Activated naive CD4-positive, alpha-beta T cell treated with anti-CD3 and anti-CD28 coated beads for 36 hours (primary cell): Measurements from ENCODE around the gene IQCH. TPM values are rescaled to one million over a fixed set of nuclear protein-coding genes. Genes with fewer than 3 reads are reported as not detected.
"Not testable (repeated sequence)": the region's sequence is repeated elsewhere in the genome, so short reads cannot be mapped to it uniquely, and the experiment has no call there.

Experiments
- CTCF ChIA-PET: fragments of 350-600 bp; sonication (Branson Sonifier 250); formaldehyde crosslinking; loops from one replicate; lab custom pipeline; 2021; ENCODE audit warnings: antibody characterized with exemption; lab: Charles Lee
- DNase-seq: peaks from one replicate; pipeline ENCODE4 v3.0.0-alpha.2; 2020
- H3K27ac Mint-ChIP-seq: one replicate; pipeline ENCODE4 v1.8.0; 2021; ENCODE audit warnings: mild to moderate bottlenecking, mixed read lengths
- H3K27me3 Mint-ChIP-seq: one replicate; pipeline ENCODE4 v1.8.0; 2021; ENCODE audit warnings: low read depth, mixed read lengths
- H3K36me3 Mint-ChIP-seq: one replicate; pipeline ENCODE4 v1.8.0; 2021; ENCODE audit warnings: low read depth, mixed read lengths
- H3K4me1 Mint-ChIP-seq: one replicate; pipeline ENCODE4 v1.8.0; 2021; ENCODE audit warnings: low read depth, mixed read lengths
- H3K4me3 Mint-ChIP-seq: one replicate; pipeline ENCODE4 v1.8.0; 2021; ENCODE audit warnings: mild to moderate bottlenecking, moderate library complexity, mixed read lengths
- H3K9me3 Mint-ChIP-seq: one replicate; pipeline ENCODE4 v1.8.0; 2021; ENCODE audit warnings: mixed read lengths
- intact Hi-C: fragments of 100-400 bp; cut with micrococcal nuclease; formaldehyde crosslinking; loops from one replicate; pipeline ENCODE4 v1.15.1; 2023
- total RNA-seq, 2 experiments: library from RNA; stranded (reverse); gene quantifications; one replicate each; pipeline ENCODE4 v1.2.3, GENCODE V29; 2021

The IQCH gene
- total RNA-seq, 2 experiments from 2014 or later, result 0.98 to 1.4 TPM

DNA sequence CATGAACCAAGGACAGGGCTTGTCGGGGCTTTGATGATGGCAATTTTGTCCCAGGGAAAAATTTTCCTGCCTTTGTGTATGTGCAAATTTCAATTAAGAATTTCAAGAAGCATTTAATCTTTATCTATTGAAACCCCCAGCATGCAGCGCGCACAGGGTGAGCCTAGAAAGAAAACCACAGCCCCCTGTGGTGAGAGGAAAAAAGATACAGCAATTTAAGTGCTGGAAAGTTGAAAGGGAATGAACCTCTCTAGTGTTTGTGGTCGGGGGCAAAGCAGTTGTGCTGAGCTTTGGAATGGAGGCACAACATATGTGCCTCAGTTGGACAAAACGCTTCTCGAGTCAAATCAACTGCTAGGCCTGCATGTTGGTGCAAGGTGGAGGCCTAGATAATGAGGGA, 154.6 kb downstream of the IQCH start:
- Mint-ChIP-seq H3K9me3 (no peaks in the 10 kb centered on the region), H3K4me3 (no peak overlapping the region), H3K27ac (no peak overlapping the region), H3K36me3 (no peaks in the 10 kb centered on the region), H3K27me3 (no peaks in the 10 kb centered on the region), H3K4me1 (no peaks in the 10 kb centered on the region)
- no peak for DNase-seq
- intact Hi-C loops, result no loop called here
- CTCF ChIA-PET, result interaction anchor here (0.6 kb wide), 1 partner anchor 121 kb away, joined by 3 read pairs; no protein-coding TSS in a partner anchor

DNA sequence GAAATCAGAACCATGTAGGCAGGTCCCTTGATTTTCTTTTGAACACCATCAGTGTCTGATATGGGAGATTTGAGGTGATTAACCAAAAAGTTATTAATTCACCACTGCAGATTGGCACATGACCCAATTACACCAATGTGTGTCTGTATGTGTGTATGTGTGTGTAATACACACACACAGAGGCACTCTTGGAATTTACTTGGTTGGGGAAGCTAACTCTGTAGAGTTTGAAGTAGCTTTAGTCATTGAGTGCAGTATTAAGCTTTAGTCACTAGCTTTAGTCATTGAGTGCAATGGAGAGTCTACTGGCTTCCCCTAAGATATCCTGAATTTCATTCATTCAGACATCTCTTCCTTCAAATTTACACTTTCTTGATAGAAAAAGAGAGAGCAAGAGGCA, 156.9 kb downstream of the IQCH start:
- no peaks in the 10 kb centered on the region for H3K9me3 Mint-ChIP-seq
- no peaks in the 10 kb centered on the region for H3K4me1 Mint-ChIP-seq
- intact Hi-C loops, result no loop called here
- no peak overlapping the region for H3K4me3 Mint-ChIP-seq
- no peaks in the 10 kb centered on the region for H3K36me3 Mint-ChIP-seq
- H3K27me3 Mint-ChIP-seq, result no peaks in the 10 kb centered on the region
- H3K27ac Mint-ChIP-seq, result no peak overlapping the region
- CTCF ChIA-PET, result no interaction called here
- no peak for DNase-seq

DNA sequence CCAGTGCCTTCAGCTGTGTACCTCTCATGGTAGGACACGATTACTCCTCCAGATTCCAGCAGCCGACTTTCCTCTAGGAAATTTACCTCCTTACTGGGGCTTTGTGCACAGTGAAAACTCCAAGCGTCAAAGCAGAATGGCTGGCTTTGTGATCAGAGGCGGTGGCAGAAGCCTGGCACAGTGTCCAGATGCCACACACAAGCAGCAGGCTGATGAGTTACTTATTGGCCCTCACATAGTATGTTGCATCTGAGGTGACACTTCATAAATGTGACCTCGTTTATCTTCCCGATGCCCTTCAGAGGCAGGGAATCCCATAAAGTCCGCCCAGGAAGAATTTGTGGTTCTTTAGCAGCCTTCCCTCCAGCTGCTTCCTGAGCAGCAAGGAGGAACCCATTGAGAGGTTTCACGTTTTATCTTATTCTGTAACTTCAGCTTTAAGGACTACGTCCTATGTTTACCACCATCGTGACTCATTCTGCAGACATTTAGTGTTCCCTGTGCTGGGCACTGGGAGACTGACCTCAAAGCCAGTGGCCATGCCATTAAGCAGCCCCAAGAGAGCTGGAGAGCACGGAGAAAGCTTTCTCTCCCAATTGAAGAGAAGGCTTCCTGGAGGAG, 159.3 kb downstream of the IQCH start:
- no peaks in the 10 kb centered on the region for H3K27me3 Mint-ChIP-seq
- H3K4me1 Mint-ChIP-seq, result no peaks in the 10 kb centered on the region
- no peaks in the 10 kb centered on the region for H3K36me3 Mint-ChIP-seq
- DNase-seq, result no peak
- no peak overlapping the region for H3K4me3 Mint-ChIP-seq
- intact Hi-C loops, result no loop called here
- H3K27ac Mint-ChIP-seq, result no peak overlapping the region
- CTCF ChIA-PET, result interaction anchor here (1.2 kb wide), 1 partner anchor 43 kb away, joined by 4 read pairs; no protein-coding TSS in a partner anchor
- H3K9me3 Mint-ChIP-seq, result no peaks in the 10 kb centered on the region

DNA sequence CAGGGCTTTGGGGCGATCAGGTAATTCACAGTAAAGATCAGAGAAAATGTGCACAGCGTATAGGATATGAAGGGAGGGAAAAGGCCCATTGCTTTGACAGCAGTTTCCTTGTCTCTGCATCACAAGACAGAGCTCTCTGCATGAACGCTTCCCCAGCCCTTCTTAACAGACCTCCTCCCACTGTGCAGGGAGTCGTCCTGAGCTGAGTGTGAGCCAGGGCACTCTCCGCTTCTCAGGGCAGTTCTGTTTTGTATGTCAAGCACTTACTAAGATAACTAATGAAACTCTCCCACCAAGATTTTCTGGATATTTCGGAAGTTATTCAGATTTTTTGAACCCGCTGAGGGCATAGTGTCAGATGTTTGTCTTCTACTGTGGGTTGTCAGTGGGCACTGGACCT, 160.6 kb downstream of the IQCH start:
- intact Hi-C loops, result no loop called here
- Mint-ChIP-seq H3K9me3 (no peaks in the 10 kb centered on the region), H3K4me3 (no peak overlapping the region), H3K4me1 (no peaks in the 10 kb centered on the region), H3K27ac (no peak overlapping the region), H3K27me3 (no peaks in the 10 kb centered on the region), H3K36me3 (no peaks in the 10 kb centered on the region)
- no peak for DNase-seq
- CTCF ChIA-PET, result interaction anchor here (1.2 kb wide), 1 partner anchor 485 kb away, joined by 3 read pairs; no protein-coding TSS in a partner anchor

DNA sequence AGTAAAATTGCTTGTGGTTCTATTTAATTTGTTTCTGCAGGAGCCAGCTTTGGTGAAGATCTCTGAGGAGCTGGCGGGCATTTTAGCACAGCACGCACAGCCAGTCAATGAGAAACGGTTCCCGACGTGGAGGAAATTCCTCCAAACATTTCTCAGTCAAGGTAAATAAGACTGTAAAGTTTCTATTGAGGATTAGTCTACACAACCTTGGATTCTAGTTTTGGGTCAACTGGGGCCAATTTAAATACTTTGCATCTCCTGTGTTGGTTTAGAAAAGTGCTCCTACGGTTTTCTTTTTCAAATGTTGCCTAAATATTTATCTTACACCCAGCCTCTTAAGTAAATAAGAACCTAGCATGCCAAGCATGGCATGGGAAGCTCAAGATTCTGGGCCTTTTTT, 162.3 kb downstream of the IQCH start:
- H3K27me3 Mint-ChIP-seq, result no peaks in the 10 kb centered on the region
- no peaks in the 10 kb centered on the region for H3K36me3 Mint-ChIP-seq
- CTCF ChIA-PET, result no interaction called here
- DNase-seq, result no peak
- intact Hi-C loops, result no loop called here
- H3K27ac Mint-ChIP-seq, result no peak overlapping the region
- no peaks in the 10 kb centered on the region for H3K4me1 Mint-ChIP-seq
- no peak overlapping the region for H3K4me3 Mint-ChIP-seq
- no peaks in the 10 kb centered on the region for H3K9me3 Mint-ChIP-seq

DNA sequence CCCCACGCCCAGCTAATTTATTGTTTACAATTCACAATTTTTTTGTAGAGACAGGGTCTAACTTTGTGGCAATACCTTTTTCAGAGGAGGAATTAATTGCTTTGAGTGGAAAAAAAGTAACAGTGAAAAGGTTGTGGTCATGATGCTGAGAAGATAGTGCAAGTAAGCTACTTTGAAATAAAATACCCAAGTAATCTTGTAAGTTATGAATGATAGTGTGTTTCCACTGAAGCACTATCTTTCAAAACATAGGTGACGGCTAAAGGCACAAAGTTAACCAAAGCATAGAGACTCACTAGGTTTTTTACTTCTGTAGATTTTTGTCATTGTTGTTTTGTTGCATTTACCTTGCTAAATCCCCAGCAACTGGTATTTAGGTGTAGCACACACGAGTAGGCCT, 165.1 kb downstream of the IQCH start:
- Mint-ChIP-seq H3K27me3 (no peaks in the 10 kb centered on the region), H3K4me3 (no peak overlapping the region), H3K4me1 (no peaks in the 10 kb centered on the region), H3K9me3 (no peaks in the 10 kb centered on the region), H3K27ac (no peak overlapping the region), H3K36me3 (no peaks in the 10 kb centered on the region)
- DNase-seq, result no peak
- intact Hi-C loops, result no loop called here
- CTCF ChIA-PET, result interaction anchor here (1.0 kb wide), 1 partner anchor 9 kb away, joined by 4 read pairs; no protein-coding TSS in a partner anchor

DNA sequence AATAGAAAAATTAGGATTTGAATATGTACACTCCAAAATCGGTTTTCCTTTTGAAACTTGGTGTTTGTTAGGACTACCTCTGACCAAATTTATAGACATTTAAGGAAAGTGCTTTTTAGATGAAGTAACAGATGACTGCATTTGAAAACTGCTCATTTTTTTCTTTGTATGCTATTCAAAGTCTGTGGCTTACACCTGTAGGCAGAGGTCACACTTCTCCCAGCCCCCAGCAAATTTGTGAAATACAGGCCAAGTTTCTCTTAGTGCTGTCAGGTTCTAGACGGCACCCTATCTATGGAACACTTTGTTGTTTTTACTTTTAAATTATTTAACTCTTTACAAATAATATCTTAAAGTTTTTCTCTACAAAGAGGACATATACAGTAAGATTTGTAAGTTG, 165.6 kb downstream of the IQCH start:
- no peaks in the 10 kb centered on the region for H3K4me1 Mint-ChIP-seq
- intact Hi-C loops, result no loop called here
- H3K27ac Mint-ChIP-seq, result no peak overlapping the region
- no peaks in the 10 kb centered on the region for H3K9me3 Mint-ChIP-seq
- H3K4me3 Mint-ChIP-seq, result no peak overlapping the region
- H3K27me3 Mint-ChIP-seq, result no peaks in the 10 kb centered on the region
- no peak for DNase-seq
- H3K36me3 Mint-ChIP-seq, result no peaks in the 10 kb centered on the region
- CTCF ChIA-PET, result interaction anchor here (1.0 kb wide), 1 partner anchor 8 kb away, joined by 4 read pairs; no protein-coding TSS in a partner anchor

DNA sequence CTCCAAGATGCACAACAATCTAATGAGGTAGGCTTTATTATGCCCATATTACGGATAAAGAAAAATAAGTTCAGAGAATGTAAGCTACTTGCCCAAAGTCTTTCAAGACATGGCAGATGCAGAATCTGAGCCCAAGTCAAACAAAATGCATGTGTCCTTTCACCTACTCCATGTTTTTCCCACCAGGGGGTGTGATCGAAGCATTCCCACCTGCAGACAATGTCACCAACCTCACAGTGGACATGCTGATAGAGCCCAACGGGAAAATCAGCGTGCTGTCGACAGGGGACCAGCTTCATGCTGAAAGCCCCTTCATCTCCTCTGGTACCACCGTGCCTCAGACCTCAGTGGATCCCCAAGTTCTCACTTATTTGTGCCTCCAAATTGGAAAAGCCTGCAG, 166.5 kb downstream of the IQCH start:
- DNase-seq, result no peak
- H3K9me3 Mint-ChIP-seq, result no peaks in the 10 kb centered on the region
- H3K27me3 Mint-ChIP-seq, result no peaks in the 10 kb centered on the region
- no peak overlapping the region for H3K4me3 Mint-ChIP-seq
- intact Hi-C loops, result no loop called here
- H3K27ac Mint-ChIP-seq, result no peak overlapping the region
- no peaks in the 10 kb centered on the region for H3K36me3 Mint-ChIP-seq
- CTCF ChIA-PET, result no interaction called here
- no peaks in the 10 kb centered on the region for H3K4me1 Mint-ChIP-seq

DNA sequence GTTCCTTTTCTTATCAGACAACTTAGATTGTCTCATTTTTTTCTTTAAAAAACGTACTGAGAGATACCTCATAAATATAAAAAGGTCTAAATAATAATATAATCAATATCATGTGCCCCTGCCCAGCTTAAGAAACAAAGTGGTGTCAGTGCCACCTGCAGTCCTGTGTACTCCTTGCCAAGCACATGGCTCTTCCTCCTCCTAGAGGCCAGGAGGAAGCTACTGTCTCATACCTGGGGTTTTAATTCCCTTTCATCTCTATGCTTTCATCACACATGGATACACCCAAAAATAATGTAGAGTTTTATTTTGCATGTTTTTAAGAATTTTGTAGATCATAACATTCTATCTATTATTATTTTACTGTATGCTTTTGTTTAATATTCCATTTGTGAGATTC, 167.7 kb downstream of the IQCH start:
- no peaks in the 10 kb centered on the region for H3K9me3 Mint-ChIP-seq
- H3K4me3 Mint-ChIP-seq, result no peak overlapping the region
- DNase-seq, result peak; percentile 6
- H3K27me3 Mint-ChIP-seq, result no peaks in the 10 kb centered on the region
- H3K4me1 Mint-ChIP-seq, result no peaks in the 10 kb centered on the region
- intact Hi-C loops, result no loop called here
- no peaks in the 10 kb centered on the region for H3K36me3 Mint-ChIP-seq
- CTCF ChIA-PET, result interaction anchor here (1.1 kb wide), 2 partner anchors 11 to 475 kb away, joined by 3 to 6 read pairs; no protein-coding TSS in a partner anchor
- H3K27ac Mint-ChIP-seq, result no peak overlapping the region

DNA sequence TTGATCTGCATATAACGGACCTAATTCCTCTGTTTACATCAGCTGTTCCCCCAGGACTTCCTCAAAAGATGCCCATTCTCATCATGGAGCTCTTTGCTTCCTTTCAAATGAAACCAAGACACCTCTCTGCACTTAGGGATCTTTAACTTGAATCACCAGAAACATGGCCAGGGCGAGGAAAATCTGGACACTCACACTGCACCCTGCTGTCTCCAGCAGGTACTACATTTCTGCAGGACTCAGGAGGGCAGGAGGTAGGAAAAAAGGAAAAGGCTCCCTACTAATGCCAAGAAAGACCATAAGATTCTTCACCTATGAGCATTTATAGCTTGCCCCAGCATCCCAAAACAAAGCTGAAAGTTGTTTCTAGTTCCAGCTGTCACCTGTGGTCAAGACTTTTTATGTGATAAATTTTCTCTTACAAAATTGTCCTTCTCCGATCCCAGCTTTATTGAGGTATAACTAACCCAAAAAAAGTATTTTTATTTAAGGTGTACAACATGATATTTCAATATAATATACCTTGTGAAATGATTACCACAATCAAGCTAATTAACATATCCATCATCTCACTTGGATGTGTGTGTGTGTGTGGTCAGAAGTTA, 179.0 kb downstream of the IQCH start:
- H3K4me1 Mint-ChIP-seq, result no peaks in the 10 kb centered on the region

DNA sequence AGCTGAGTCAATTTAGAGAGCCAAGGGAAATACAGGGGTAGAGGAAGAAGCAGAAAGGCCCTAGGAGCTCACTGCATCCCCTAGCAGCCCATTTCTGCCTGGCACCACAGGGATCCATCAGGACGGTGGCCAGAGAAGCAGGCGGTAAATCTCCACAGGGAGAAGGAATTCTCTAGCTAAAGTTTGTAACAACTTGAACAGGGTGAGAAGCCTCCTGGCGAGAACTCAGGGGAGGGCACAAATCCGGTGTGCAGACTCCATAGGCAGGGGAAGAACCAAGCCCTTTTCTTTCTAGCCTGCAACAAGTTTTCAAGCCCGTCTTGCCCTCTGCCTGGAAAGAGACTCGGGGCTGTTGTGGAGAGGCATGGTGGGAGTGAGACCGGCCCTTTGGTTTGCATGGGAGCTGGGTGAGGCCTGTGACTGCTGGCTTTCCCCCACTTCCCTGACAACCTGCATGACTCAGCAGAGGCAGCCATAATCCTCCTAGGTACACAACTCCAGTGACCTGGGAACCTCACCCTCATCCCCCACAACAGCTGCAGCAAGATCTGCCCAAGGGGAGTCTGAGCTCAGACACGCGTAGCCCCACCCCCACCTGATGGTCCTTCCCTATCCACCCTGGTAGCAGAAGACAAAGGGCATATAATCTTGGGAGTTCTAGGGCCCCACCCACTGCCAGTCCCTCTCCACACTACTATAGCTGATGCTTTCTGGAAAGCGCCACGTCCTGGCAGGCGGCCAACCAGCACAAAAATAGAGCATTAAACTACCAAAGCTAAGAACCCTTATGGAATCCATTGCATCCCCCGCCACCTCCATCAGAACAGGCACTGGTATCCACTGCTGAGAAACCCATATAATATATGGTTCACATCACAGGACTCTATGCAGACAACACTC, 182.0 kb downstream of the IQCH start:
- DNase-seq, H3K4me3 Mint-ChIP-seq, H3K4me1 Mint-ChIP-seq, H3K27me3 Mint-ChIP-seq, intact Hi-C loops, H3K27ac Mint-ChIP-seq, H3K9me3 Mint-ChIP-seq: not testable (repeated sequence)
- CTCF ChIA-PET, result interaction anchor here (1.3 kb wide), 1 partner anchor 490 kb away, joined by 3 read pairs; no protein-coding TSS in a partner anchor
- peaks cover 12% of the 10 kb centered on the region for H3K36me3 Mint-ChIP-seq

More for the DNA sequence above, 179.0 kb downstream of the IQCH start:
- intact Hi-C loops, result loop anchor here (1.0 to 5.0 kb wide), 4 partner anchors 126 to 530 kb away; no protein-coding TSS in a partner anchor
- CTCF ChIA-PET, result interaction anchor here (0.7 to 2.5 kb wide), 13 partner anchors 11 to 487 kb away, joined by 3 to 24 read pairs (median 4); no protein-coding TSS in a partner anchor
- DNase-seq, result peak; percentile 51
- H3K36me3 Mint-ChIP-seq, result peaks cover 3% of the 10 kb centered on the region
- H3K27me3 Mint-ChIP-seq, result no peaks in the 10 kb centered on the region
- H3K9me3 Mint-ChIP-seq, result no peaks in the 10 kb centered on the region
- no peak overlapping the region for H3K27ac Mint-ChIP-seq
- H3K4me3 Mint-ChIP-seq, result no peak overlapping the region

DNA sequence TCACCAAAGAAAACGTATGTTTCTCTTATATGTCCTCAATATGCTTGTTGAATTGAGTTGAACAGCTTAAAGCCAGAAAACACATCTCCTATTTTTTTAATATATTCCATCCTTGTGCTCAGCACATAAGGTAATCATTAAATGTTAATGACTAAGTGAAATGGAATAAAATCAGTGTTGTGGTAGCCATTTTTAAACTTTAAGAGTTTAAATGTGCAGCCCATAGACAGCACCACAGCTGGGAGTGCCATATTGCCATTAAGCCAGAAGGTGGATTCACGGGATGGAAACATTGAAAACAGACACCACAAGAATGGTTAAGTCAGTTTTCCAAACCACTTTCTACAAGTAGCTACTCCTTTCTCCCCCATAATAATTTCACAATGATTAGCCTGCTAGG, 189.5 kb downstream of the IQCH start:
- peaks cover 3% of the 10 kb centered on the region for H3K9me3 Mint-ChIP-seq
- intact Hi-C loops, result no loop called here
- peaks cover 8% of the 10 kb centered on the region for H3K36me3 Mint-ChIP-seq
- no peak overlapping the region for H3K4me3 Mint-ChIP-seq
- CTCF ChIA-PET, result interaction anchor here (0.7 to 1.4 kb wide), 3 partner anchors 11 to 562 kb away, joined by 3 to 8 read pairs (median 3); no protein-coding TSS in a partner anchor
- no peak overlapping the region for H3K27ac Mint-ChIP-seq
- no peak for DNase-seq
- no peaks in the 10 kb centered on the region for H3K4me1 Mint-ChIP-seq
- no peaks in the 10 kb centered on the region for H3K27me3 Mint-ChIP-seq
